GM10248 (cell line): ENCODE data around the gene TMEM247.

ENCODE experiments used
- CTCF ChIA-PET: fragments of 300-600 bp; sonication (Branson Sonifier 250); formaldehyde crosslinking; extraction: SDS; loops from one replicate; lab custom pipeline; 2021; ENCODE audit warnings: antibody characterized with exemption; lab: Yijun Ruan, JAX
- POLR2A ChIA-PET: fragments of 350-650 bp; sonication (Branson Sonifier 250); formaldehyde crosslinking; extraction: SDS; loops from one replicate; lab custom pipeline; 2020; ENCODE audit warnings: antibody characterized with exemption; lab: Yijun Ruan, JAX
- DNase-seq: peaks from one replicate; pipeline ENCODE4 v3.0.0; 2012; ENCODE audit errors: extremely low spot score
- TF ChIP-seq, protein P1 (sequence below): IDR thresholded peaks from 2 replicates; pipeline ENCODE4 v1.5.1; 2012; ENCODE audit warnings: mild to moderate bottlenecking, low read depth; ENCODE audit errors: extremely low read depth, missing control alignments, control extremely low read depth

Gene TMEM247

DNA sequence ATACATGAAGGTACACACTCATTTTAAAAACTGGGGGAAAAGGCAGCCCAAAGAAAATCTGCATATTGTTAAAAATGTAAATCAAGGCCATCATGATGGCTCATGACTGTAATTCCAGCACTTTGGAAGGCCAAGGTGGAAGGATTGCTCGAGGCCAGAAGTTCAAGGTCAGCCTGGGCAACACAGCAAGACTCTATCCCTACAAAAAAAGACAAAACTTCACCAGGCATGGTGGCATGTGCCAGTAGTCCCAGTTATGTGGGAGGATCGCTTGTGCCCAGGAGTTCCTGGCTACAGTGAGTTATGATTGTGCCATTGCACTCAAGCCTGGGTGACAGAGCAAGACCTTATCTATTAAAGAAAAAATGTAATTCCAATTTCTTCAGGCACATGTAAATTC, 34.6 kb upstream of the TMEM247 start:
- no peak for DNase-seq
- ChIA-PET CTCF (interaction anchor here (1.0 kb wide), 1 partner anchor 19 kb away, joined by 3 read pairs; no protein-coding TSS in a partner anchor), POLR2A (no interaction called here)
- TF ChIP-seq, protein P1, sequence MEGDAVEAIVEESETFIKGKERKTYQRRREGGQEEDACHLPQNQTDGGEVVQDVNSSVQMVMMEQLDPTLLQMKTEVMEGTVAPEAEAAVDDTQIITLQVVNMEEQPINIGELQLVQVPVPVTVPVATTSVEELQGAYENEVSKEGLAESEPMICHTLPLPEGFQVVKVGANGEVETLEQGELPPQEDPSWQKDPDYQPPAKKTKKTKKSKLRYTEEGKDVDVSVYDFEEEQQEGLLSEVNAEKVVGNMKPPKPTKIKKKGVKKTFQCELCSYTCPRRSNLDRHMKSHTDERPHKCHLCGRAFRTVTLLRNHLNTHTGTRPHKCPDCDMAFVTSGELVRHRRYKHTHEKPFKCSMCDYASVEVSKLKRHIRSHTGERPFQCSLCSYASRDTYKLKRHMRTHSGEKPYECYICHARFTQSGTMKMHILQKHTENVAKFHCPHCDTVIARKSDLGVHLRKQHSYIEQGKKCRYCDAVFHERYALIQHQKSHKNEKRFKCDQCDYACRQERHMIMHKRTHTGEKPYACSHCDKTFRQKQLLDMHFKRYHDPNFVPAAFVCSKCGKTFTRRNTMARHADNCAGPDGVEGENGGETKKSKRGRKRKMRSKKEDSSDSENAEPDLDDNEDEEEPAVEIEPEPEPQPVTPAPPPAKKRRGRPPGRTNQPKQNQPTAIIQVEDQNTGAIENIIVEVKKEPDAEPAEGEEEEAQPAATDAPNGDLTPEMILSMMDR = no peak

DNA sequence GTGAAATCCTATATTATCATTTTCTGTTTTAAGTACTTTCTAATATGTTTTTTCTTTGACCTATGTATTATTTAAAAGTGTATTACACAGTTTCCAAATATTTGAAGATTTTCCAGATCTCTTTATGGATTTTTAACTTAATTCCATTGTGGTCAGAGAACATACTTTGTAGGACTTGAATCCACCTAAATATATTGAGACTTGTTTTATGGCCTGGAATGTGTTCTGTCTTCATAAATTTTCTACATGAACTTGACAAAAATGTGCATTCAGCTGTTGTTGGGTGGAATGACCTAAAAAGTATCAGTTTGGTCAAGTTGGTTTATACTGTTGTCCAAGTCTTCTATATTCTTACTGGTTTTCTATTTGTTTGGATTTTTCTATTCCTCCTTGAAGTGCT, 33.8 kb upstream of the TMEM247 start:
- ChIA-PET POLR2A (no interaction called here), CTCF (interaction anchor here (1.0 kb wide), 1 partner anchor 10 kb away, joined by 3 read pairs; no protein-coding TSS in a partner anchor)
- TF ChIP-seq, protein P1 = no peak
- no peak for DNase-seq

DNA sequence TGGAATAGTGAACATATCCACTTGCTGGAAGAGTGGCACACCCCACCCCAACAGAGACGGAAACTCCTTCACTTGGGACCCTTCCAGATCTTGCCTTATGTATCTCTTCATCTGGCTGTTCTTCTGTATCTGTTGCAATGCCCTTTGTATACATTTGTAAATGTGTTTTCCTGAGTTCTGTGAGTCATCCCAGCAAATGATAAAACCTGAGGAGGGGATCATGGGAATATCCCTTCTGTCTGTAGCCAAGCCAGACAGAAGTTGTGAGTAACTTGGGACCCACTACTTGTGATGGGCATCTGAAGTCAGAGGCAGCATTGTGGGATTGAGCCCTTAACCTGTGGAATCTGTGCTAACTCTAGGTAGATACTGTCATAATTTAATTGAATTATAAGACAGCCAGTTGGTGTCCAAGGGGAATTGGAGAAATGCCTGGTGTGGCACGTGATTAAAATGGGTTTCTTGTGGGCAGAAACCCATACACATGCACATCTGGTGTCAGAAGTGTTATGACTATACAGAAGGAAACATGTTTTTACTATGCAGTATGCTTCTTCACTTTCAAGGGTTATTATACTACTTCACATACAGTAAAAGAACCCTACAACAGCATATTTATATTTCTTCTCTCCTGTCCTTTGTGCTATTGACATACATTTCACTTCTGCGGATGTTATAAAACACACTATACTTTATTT, 32.3 kb upstream of the TMEM247 start:
- CTCF ChIA-PET = no interaction called here

DNA sequence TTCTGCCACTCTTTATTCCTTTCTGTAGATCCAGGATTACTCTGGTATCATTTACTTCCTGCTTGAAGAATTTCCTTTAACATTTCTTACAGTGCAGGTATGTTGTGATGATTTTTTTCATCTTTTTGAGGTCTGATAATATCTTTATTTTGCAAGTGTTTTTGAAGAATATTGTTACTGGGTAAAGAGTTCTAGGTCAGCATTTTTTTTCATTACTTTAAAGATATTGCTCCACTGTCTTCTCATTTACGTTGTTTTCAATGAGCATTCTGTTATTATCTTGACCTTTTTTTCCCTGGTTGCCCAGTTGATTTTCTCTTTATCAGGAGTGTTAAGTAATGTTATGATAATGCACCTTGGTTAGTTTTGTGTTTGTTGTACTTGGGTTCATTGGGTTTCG, 31.7 kb upstream of the TMEM247 start:
- TF ChIP-seq, protein P1 = no peak

More for the DNA sequence above, 32.3 kb upstream of the TMEM247 start:
- DNase-seq = no peak
- TF ChIP-seq, protein P1 = no peak
- POLR2A ChIA-PET = no interaction called here

DNA sequence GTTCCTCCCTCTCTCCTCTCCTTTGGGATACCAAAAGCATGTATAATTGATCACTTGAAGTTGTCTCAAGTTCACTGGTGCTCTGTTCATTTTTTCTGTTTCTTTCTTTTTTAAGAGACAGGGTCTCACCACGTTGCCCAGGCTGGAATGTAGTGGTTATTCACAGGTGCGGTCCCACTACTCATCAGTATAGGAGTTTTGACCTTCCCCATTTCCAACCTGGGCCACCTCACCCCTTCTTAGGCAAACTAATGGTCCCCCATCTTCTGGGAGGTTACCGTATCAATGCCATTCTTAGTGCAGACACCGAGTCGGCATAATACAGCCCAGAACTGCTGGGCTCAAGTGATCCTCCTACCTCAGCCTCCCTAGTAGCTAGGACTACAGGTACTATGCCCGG, 31.3 kb upstream of the TMEM247 start:
- ChIA-PET CTCF (no interaction called here), POLR2A (no interaction called here)
- no peak for DNase-seq
- TF ChIP-seq, protein P1 = no peak

More for the DNA sequence above, 31.7 kb upstream of the TMEM247 start:
- ChIA-PET POLR2A (no interaction called here), CTCF (no interaction called here)
- no peak for DNase-seq

DNA sequence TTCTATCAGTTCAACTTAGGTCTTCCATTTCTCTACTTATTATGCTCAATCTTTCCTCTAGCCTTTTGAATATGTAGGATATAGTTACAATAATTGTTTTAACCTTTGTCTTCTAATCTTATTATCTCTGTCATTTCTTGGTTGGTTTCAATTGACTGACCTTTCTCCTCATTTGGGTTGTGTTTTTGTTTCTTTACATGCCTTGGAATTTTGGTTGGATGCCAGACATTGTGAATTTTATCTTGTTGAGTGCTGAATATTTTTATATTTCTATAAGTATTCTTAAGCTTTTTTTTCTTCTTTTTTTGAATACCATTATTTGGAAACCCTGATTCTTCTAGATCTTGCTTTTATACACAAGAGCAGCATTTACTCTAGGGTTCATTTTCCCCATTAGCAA, 30.7 kb upstream of the TMEM247 start:
- POLR2A ChIA-PET = no interaction called here
- no peak for DNase-seq
- CTCF ChIA-PET = no interaction called here
- TF ChIP-seq, protein P1 = no peak
